K562 (cell line): Measurements from ENCODE around the gene BGN. TPM values are rescaled to one million over a fixed set of nuclear protein-coding genes. Genes with fewer than 3 reads are reported as not detected.

Experiments
- ETV5 ChIP-seq: sonication (generic); formaldehyde crosslinking; IDR thresholded peaks from 2 replicates; pipeline ENCODE4 v1.4.0; 2020; ENCODE audit warnings: low read depth, mild to moderate bottlenecking, missing genetic modification reagents
- KHSRP ChIP-seq: fragments of 450-650 bp; IDR thresholded peaks from 2 replicates; pipeline ENCODE4 v1.6.1; 2017
- MEIS2 ChIP-seq: fragments of 450-650 bp; IDR thresholded peaks from 2 replicates; pipeline ENCODE4 v1.6.1; 2014; ENCODE audit warnings: mild to moderate bottlenecking; ENCODE audit not compliant: partially characterized antibody
- NCOA4 ChIP-seq: fragments of 450-650 bp; IDR thresholded peaks from 2 replicates; pipeline ENCODE4 v1.6.1; 2018; ENCODE audit warnings: mild to moderate bottlenecking; ENCODE audit not compliant: partially characterized antibody
- RBM14 ChIP-seq: fragments of 200-400 bp; formaldehyde crosslinking; IDR thresholded peaks from 2 replicates; pipeline ENCODE4 v1.6.1; 2018; ENCODE audit warnings: low read depth, mild to moderate bottlenecking, low read length, moderate library complexity, borderline replicate concordance; ENCODE audit not compliant: insufficient read depth
- ZNF41 ChIP-seq: fragments of 250-450 bp; sonication (Bioruptor Pico); conservative IDR thresholded peaks from 2 replicates; pipeline ENCODE4 v1.4.0; 2020; ENCODE audit warnings: mild to moderate bottlenecking
- polyA plus RNA-seq, 8 experiments: library from polyadenylated mRNA; depleted of rRNA in 4 of 8; stranded (reverse) in 5 of 8; unstranded in 3 of 8; fragments of >200 nt; fragmentation: Nextera tagmentation in 2 of 8; fragmentation: Illumina TruSeq in 1 of 8; extraction: Ambion mirVana in 2 of 8; extraction: Trizol in 1 of 8; gene quantifications; 2 replicates each; pipeline versions ENCODE4 v1.2.1 to v1.2.3, GENCODE V29; 2011 to 2014; ENCODE audit warnings: inconsistent platforms in 1 of 8, missing spikeins in 1 of 8
- total RNA-seq, 7 experiments: library from RNA; depleted of rRNA in 6 of 7; stranded (reverse); fragments of >200 nt in 6 of 7; fragmentation: Illumina TruSeq in 2 of 7; extraction: Trizol in 2 of 7; gene quantifications; 2 replicates each; pipeline versions ENCODE4 v1.2.1 to v1.2.3, GENCODE V29; 2011 to 2021; ENCODE audit warnings: low replicate concordance in 1 of 7
- TF ChIP-seq, protein P1 (sequence below), 2 experiments: fragments of 450-650 bp; formaldehyde crosslinking in 1 of 2; IDR thresholded peaks; 2 replicates each; pipeline versions ENCODE4 v1.4.0 to v1.6.1; 2014 to 2020; ENCODE audit warnings: mild to moderate bottlenecking in 2 of 2, borderline replicate concordance in 1 of 2, low read depth in 1 of 2
- TF ChIP-seq, protein P2 (sequence below): fragments of 250-450 bp; sonication (Bioruptor Pico); IDR thresholded peaks from 2 replicates; pipeline ENCODE4 v1.8.0; 2021; ENCODE audit warnings: moderate library complexity, mild to moderate bottlenecking, inconsistent platforms

The BGN gene
- total and polyA plus RNA-seq, 9 of the 15 experiments (the other 6 are each of a cell fraction or from before 2014, with no cell fraction given) = 0.11 TPM; not detected in 8

DNA sequence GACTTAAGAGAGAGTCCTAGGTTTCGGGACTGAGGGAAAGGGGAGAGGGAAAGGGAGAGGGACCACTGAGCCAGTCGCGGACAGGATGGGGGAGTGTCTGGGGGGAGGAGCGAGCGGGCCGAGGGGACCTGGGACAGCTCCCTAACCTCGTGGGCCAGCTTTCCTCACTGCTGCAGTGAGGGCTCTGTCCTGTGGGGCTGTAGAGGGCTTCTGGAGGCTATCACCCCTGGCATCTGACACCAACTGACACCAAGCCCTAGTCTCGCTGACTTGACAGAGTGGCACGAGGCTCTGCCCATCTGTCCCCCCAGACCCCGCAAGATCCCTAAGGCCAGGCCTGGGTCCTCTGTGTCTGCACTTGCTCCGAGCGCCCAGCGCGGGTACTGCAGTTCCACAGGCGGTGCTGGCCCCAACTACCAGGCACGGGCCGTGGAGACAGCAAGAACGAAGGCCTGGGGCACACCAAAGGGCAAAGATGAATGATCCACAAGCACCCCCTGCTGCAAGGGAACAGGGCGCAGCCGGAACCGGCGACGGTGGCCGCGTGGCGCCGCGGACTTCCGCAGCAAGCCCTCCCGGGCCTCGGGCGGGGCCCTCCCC is 24.9 kb upstream of the BGN start (continued):
- TF ChIP-seq, protein P1, sequence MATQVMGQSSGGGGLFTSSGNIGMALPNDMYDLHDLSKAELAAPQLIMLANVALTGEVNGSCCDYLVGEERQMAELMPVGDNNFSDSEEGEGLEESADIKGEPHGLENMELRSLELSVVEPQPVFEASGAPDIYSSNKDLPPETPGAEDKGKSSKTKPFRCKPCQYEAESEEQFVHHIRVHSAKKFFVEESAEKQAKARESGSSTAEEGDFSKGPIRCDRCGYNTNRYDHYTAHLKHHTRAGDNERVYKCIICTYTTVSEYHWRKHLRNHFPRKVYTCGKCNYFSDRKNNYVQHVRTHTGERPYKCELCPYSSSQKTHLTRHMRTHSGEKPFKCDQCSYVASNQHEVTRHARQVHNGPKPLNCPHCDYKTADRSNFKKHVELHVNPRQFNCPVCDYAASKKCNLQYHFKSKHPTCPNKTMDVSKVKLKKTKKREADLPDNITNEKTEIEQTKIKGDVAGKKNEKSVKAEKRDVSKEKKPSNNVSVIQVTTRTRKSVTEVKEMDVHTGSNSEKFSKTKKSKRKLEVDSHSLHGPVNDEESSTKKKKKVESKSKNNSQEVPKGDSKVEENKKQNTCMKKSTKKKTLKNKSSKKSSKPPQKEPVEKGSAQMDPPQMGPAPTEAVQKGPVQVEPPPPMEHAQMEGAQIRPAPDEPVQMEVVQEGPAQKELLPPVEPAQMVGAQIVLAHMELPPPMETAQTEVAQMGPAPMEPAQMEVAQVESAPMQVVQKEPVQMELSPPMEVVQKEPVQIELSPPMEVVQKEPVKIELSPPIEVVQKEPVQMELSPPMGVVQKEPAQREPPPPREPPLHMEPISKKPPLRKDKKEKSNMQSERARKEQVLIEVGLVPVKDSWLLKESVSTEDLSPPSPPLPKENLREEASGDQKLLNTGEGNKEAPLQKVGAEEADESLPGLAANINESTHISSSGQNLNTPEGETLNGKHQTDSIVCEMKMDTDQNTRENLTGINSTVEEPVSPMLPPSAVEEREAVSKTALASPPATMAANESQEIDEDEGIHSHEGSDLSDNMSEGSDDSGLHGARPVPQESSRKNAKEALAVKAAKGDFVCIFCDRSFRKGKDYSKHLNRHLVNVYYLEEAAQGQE (IDR thresholded peaks at IDR 0.05; ENCODE audit: borderline replicate concordance) = peak; percentile 96
- TF ChIP-seq, protein P1 (CRISPR knock-in tag; IDR thresholded peaks at IDR 0.05; ENCODE audit: low read depth) = peak; percentile 92
- TF ChIP-seq NCOA4 = no peak
- no peak for TF ChIP-seq MEIS2
- TF ChIP-seq ETV5 (CRISPR knock-in tag) = no peak
- TF ChIP-seq, protein P2, sequence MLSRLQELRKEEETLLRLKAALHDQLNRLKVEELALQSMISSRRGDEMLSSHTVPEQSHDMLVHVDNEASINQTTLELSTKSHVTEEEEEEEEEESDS (CRISPR knock-in tag) = no peak
- no peak for TF ChIP-seq KHSRP
- no peak for TF ChIP-seq ZNF41 (CRISPR knock-in tag)
- TF ChIP-seq RBM14 = no peak
